Bone marrow (tissue), 2 donors: Measurements from ENCODE around the gene BLOC1S5.
"Not testable (repeated sequence)": the region's sequence is repeated elsewhere in the genome, so short reads cannot be mapped to it uniquely, and the experiment has no call there.

Experiments
- DNase-seq, 2 donors: peaks; one replicate each; lab custom pipeline; 2025; lab: John Stamatoyannopoulos, UW

BLOC1S5 gene

GRCh38 chr6:8041913-8042583 lies 22.1 kb downstream of the BLOC1S5 start:
- no peak for DNase-seq

- not testable (repeated sequence) for DNase-seq
These were observed 30.1 kb downstream of the BLOC1S5 start for GRCh38 chr6:8034107-8034506.

GRCh38 chr6:8030920-8031319 lies 33.3 kb downstream of the BLOC1S5 start:
- no peak for DNase-seq

- DNase-seq: no peak
These were observed 34.8 kb downstream of the BLOC1S5 start for GRCh38 chr6:8029243-8029870.

GRCh38 chr6:8027965-8028651 lies 36.1 kb downstream of the BLOC1S5 start:
- no peak for DNase-seq

- no peak for DNase-seq
These were observed 37.4 kb downstream of the BLOC1S5 start for GRCh38 chr6:8026800-8027199.

GRCh38 chr6:8025191-8025590 lies 39.0 kb downstream of the BLOC1S5 start:
- DNase-seq: no peak

- DNase-seq: no peak
These were observed 40.6 kb downstream of the BLOC1S5 start for GRCh38 chr6:8023638-8024037.

GRCh38 chr6:8020083-8020482 lies 44.1 kb downstream of the BLOC1S5 start:
- no peak for DNase-seq

GRCh38 chr6:8017705-8018104 lies 46.5 kb downstream of the BLOC1S5 start:
- no peak for DNase-seq

GRCh38 chr6:8017276-8017701 lies 46.9 kb downstream of the BLOC1S5 start:
- DNase-seq: no peak

GRCh38 chr6:8014947-8015346 lies 49.2 kb downstream of the BLOC1S5 start:
- no peak for DNase-seq

GRCh38 chr6:8013763-8014162 lies 50.4 kb downstream of the BLOC1S5 start:
- DNase-seq: no peak

GRCh38 chr6:8006208-8006607 lies 58.0 kb downstream of the BLOC1S5 start:
- DNase-seq: no peak

GRCh38 chr6:8005136-8005535 lies 59.1 kb downstream of the BLOC1S5 start:
- DNase-seq: no peak

GRCh38 chr6:8000636-8001035 lies 63.6 kb downstream of the BLOC1S5 start:
- DNase-seq: no peak

GRCh38 chr6:8000188-8000596 lies 64.0 kb downstream of the BLOC1S5 start:
- DNase-seq: no peak

- no peak for DNase-seq
These were observed 65.0 kb downstream of the BLOC1S5 start for GRCh38 chr6:7999201-7999600.

- no peak for DNase-seq
These were observed 66.0 kb downstream of the BLOC1S5 start for GRCh38 chr6:7998103-7998725.

GRCh38 chr6:7997286-7997685 lies 66.9 kb downstream of the BLOC1S5 start:
- DNase-seq: no peak

GRCh38 chr6:7996538-7997111 lies 67.6 kb downstream of the BLOC1S5 start:
- no peak for DNase-seq

- no peak for DNase-seq
These were observed 70.2 kb downstream of the BLOC1S5 start for GRCh38 chr6:7993952-7994351.
